ENCODE measurements around the gene SUPT4H1.

The SUPT4H1 gene

GRCh38 chr17:58348038-58348437, 4.0 kb downstream of the SUPT4H1 start:
- no peak overlapping the region for H2AFZ ChIP-seq (ENCODE audit: low read depth, low read length)
- H4K20me1 ChIP-seq (ENCODE audit: insufficient read depth, low read length) = no peaks in the 10 kb centered on the region
- H3K4me3 ChIP-seq (ENCODE audit: low read length) = no peak overlapping the region
- TF ChIP-seq EZH2phosphoT487 (IDR thresholded peaks at IDR 0.05; ENCODE audit: low read depth) (no peak), CTCF (IDR thresholded peaks at IDR 0.05; ENCODE audit: low read depth, low read length) (no peak)
- no peaks in the 10 kb centered on the region; the same call in 1 of the 2 replicates for H3K9me3 ChIP-seq (ENCODE audit: insufficient read depth, low read length)
- H3K27ac ChIP-seq (ENCODE audit: low read length) = no peak overlapping the region
- H3K4me2 ChIP-seq (ENCODE audit: low read length) = no peak overlapping the region
- no peak overlapping the region for H3K9ac ChIP-seq (ENCODE audit: low read length)
- H3K27me3 ChIP-seq (ENCODE audit: low read depth, low read length) = no peaks in the 10 kb centered on the region
- H3K79me2 ChIP-seq (ENCODE audit: low read length) = peaks cover 72% of the 10 kb centered on the region
- peaks cover 41% of the 10 kb centered on the region for H3K4me1 ChIP-seq (ENCODE audit: low read length)
- peaks cover 51% of the 10 kb centered on the region for H3K36me3 ChIP-seq (replicated peaks; ENCODE audit: low read depth, low read length)

GRCh38 chr17:58345500-58345899, 6.5 kb downstream of the SUPT4H1 start:
- peak overlapping the region; percentile 99 for H3K4me2 ChIP-seq (ENCODE audit: low read length)
- peaks cover 75% of the 10 kb centered on the region for H3K79me2 ChIP-seq (ENCODE audit: low read length)
- H3K4me3 ChIP-seq (ENCODE audit: low read length) = peak overlapping the region; percentile 79

GRCh38 chr17:58344791-58345157, 7.2 kb downstream of the SUPT4H1 start:
- Histone ChIP-seq H3K36me3 (replicated peaks; ENCODE audit: low read depth, low read length) (peaks cover 61% of the 10 kb centered on the region), H3K79me2 (ENCODE audit: low read length) (peaks cover 82% of the 10 kb centered on the region), H3K27ac (ENCODE audit: low read length) (peak overlapping the region; percentile 99), H4K20me1 (ENCODE audit: insufficient read depth, low read length) (no peaks in the 10 kb centered on the region), H3K9ac (ENCODE audit: low read length) (peak overlapping the region; percentile 99), H3K27me3 (ENCODE audit: low read depth, low read length) (no peaks in the 10 kb centered on the region), H3K4me1 (ENCODE audit: low read length) (peaks cover 57% of the 10 kb centered on the region), H3K4me3 (ENCODE audit: low read length) (peak overlapping the region; percentile 79), H2AFZ (ENCODE audit: low read depth, low read length) (no peak overlapping the region), H3K4me2 (ENCODE audit: low read length) (peak overlapping the region; percentile 99), H3K9me3 (ENCODE audit: insufficient read depth, low read length) (no peaks in the 10 kb centered on the region; the same call in 1 of the 2 replicates)
- TF ChIP-seq EZH2phosphoT487 (IDR thresholded peaks at IDR 0.05; ENCODE audit: low read depth) = no peak
- peak; percentile 83 for TF ChIP-seq CTCF (IDR thresholded peaks at IDR 0.05; ENCODE audit: low read depth, low read length)

More at GRCh38 chr17:58345500-58345899, 6.5 kb downstream of the SUPT4H1 start:
- peaks cover 61% of the 10 kb centered on the region for H3K36me3 ChIP-seq (replicated peaks; ENCODE audit: low read depth, low read length)
- H3K4me1 ChIP-seq (ENCODE audit: low read length) = peaks cover 50% of the 10 kb centered on the region
- H3K27me3 ChIP-seq (ENCODE audit: low read depth, low read length) = no peaks in the 10 kb centered on the region
- peak overlapping the region; percentile 99 for H3K9ac ChIP-seq (ENCODE audit: low read length)
- H4K20me1 ChIP-seq (ENCODE audit: insufficient read depth, low read length) = no peaks in the 10 kb centered on the region
- no peak for TF ChIP-seq EZH2phosphoT487 (IDR thresholded peaks at IDR 0.05; ENCODE audit: low read depth)
- TF ChIP-seq CTCF (IDR thresholded peaks at IDR 0.05; ENCODE audit: low read depth, low read length) = no peak
- H3K9me3 ChIP-seq (ENCODE audit: insufficient read depth, low read length) = no peaks in the 10 kb centered on the region; the same call in 1 of the 2 replicates
- peak overlapping the region; percentile 99 for H3K27ac ChIP-seq (ENCODE audit: low read length)
- no peak overlapping the region for H2AFZ ChIP-seq (ENCODE audit: low read depth, low read length)

GRCh38 chr17:58344047-58344790, 7.8 kb downstream of the SUPT4H1 start:
- Histone ChIP-seq H3K36me3 (replicated peaks; ENCODE audit: low read depth, low read length) (peaks cover 55% of the 10 kb centered on the region), H2AFZ (ENCODE audit: low read depth, low read length) (no peak overlapping the region), H3K79me2 (ENCODE audit: low read length) (peaks cover 82% of the 10 kb centered on the region), H3K27me3 (ENCODE audit: low read depth, low read length) (no peaks in the 10 kb centered on the region), H3K4me2 (ENCODE audit: low read length) (peak overlapping the region; percentile 99), H3K4me3 (ENCODE audit: low read length) (peak overlapping the region; percentile 79), H3K9ac (ENCODE audit: low read length) (peak overlapping the region; percentile 99), H3K27ac (ENCODE audit: low read length) (peak overlapping the region; percentile 99), H3K4me1 (ENCODE audit: low read length) (peaks cover 63% of the 10 kb centered on the region), H3K9me3 (ENCODE audit: insufficient read depth, low read length) (no peaks in the 10 kb centered on the region; the same call in 1 of the 2 replicates), H4K20me1 (ENCODE audit: insufficient read depth, low read length) (no peaks in the 10 kb centered on the region)
- TF ChIP-seq CTCF (IDR thresholded peaks at IDR 0.05; ENCODE audit: low read depth, low read length) (no peak), EZH2phosphoT487 (IDR thresholded peaks at IDR 0.05; ENCODE audit: low read depth) (no peak)

Data from OCI-LY3 (cell line).